Prostate gland (tissue), 2 donors: ENCODE results near the gene NRAP. TPM values are rescaled to one million over a fixed set of nuclear protein-coding genes. Genes with fewer than 3 reads are reported as not detected.

ENCODE experiments used
- DNase-seq: peaks from one replicate; pipeline ENCODE4 v3.0.0-alpha.2; 2019; ENCODE audit warnings: low spot score
- H3K27ac ChIP-seq, 2 donors: fragments of 200-600 bp; sonication (generic); 2 replicates each; pipeline ENCODE4 v1.5.1; 2017 to 2019
- H3K27me3 ChIP-seq: fragments of 200-600 bp; sonication (generic); replicated peaks from 2 replicates; pipeline ENCODE4 v1.5.1; 2019; ENCODE audit not compliant: insufficient read depth
- H3K36me3 ChIP-seq, 2 donors: fragments of 200-600 bp; sonication (generic); 1 replicate in 1 of 2; 2 replicates in 1 of 2; pipeline versions ENCODE4 v1.5.1 to v1.8.1; 2017 to 2019
- H3K4me1 ChIP-seq: fragments of 200-600 bp; sonication (generic); replicated peaks from 2 replicates; pipeline ENCODE4 v1.5.1; 2019
- H3K4me3 ChIP-seq, 2 donors: fragments of 200-600 bp; sonication (generic); 2 replicates each; pipeline ENCODE4 v1.5.1; 2017 to 2019
- H3K9me3 ChIP-seq: fragments of 200-600 bp; sonication (generic); 2 replicates; pipeline ENCODE4 v1.5.1; 2017
- POLR2A ChIP-seq: fragments of 450-650 bp; IDR thresholded peaks from one replicate; pipeline ENCODE4 v1.6.1; 2016; ENCODE audit warnings: antibody characterized with exemption, mild to moderate bottlenecking
- POLR2AphosphoS5 ChIP-seq: sonication (generic); formaldehyde crosslinking; IDR thresholded peaks from one replicate; pipeline ENCODE4 v1.6.1; 2017; ENCODE audit warnings: antibody characterized with exemption
- WGBS: methylation state at CpG from one replicate; pipeline ENCODE4 v1.1.5; 2018; 5-methylcytosine and 5-hydroxymethylcytosine counted together
- intact Hi-C: fragments of 100-400 bp; cut with DNase I; formaldehyde crosslinking; loops from one replicate; pipeline ENCODE4 v1.14.2; 2022
- total RNA-seq, 2 donors: library from RNA; depleted of rRNA; stranded (reverse); fragments of >200 nt; gene quantifications; one replicate each; pipeline ENCODE4 v1.1.0, GENCODE V29; 2016
- TF ChIP-seq, protein P1 (sequence below), 4 experiments: fragments of 200-600 bp in 2 of 4; fragments of 450-650 bp in 2 of 4; sonication (generic) in 2 of 4; IDR thresholded peaks; 1 replicate in 3 of 4; 2 replicates in 1 of 4; pipeline ENCODE4 v1.5.1; 2016 to 2019; ENCODE audit warnings: antibody characterized with exemption in 4 of 4, mild to moderate bottlenecking in 2 of 4, moderate library complexity in 2 of 4

NRAP gene
- total RNA-seq, 2 donors from 2014 or later: 0.85 to 11.2 TPM

DNA sequence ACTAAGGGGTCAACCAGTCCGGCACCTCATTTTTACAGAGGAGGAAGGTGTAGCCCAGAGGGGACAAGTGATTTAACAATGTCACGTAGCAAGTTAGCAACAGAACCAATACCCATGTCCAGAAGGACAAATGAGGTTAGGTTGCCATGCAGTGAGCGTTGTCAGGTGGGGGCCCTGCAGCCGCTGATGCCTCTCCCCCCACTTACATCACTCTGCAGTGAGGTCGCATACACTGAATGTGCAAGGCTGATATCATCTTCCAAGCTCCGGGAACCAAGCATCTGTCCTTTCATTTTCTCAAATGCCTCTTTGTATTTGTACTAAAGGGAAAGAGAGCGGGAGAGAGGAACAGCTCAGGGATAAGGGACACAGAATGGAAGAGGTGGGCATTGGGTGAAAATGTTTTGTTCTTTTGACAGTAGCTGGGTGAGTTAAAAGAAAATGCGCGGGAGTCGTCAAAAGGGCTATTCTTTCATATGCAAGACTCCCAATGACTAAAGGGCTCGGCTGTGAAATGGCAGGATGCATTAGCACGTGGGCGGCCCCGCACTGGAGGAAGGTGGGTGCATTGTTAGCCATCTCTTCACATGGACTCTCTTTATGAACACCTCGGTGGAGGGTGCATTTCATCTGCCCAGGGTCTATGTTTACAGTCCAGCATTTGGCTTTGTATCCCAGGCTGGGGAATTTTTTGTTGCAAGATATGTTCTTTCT lies 49.7 kb downstream of the NRAP start:
- WGBS: 74% methylated on average over 15 of the region's 15 CpGs

DNA sequence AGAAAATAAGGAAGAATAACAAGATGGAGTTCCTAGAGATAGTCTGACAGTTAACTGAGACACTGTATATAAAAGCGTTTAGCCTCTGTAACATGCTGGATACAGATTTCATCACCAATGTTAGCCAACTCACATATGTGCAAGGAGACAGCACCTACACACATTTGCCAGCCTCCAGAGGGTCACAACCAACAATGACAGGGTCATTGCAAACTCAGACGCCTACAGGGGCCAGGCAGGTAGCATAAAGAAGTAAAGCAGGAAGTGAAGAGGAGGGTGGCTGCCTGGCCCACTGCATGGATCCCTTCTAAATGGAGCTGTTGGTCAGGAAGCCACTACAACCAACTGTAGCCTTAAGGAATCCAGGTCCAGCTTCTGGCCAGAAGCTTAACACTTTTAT lies 50.4 kb downstream of the NRAP start:
- Histone ChIP-seq H3K9me3 (no peaks in the 10 kb centered on the region), H3K4me3 (no peak overlapping the region), H3K27ac (no peak overlapping the region), H3K27me3 (no peaks in the 10 kb centered on the region), H3K36me3 (no peaks in the 10 kb centered on the region), H3K4me1 (no peaks in the 10 kb centered on the region)
- WGBS: 92% methylated on average over 2 of the region's 2 CpGs
- DNase-seq: no peak
- intact Hi-C loops: no loop called here
- no peak for TF ChIP-seq POLR2AphosphoS5
- TF ChIP-seq POLR2A: no peak
- TF ChIP-seq, protein P1, sequence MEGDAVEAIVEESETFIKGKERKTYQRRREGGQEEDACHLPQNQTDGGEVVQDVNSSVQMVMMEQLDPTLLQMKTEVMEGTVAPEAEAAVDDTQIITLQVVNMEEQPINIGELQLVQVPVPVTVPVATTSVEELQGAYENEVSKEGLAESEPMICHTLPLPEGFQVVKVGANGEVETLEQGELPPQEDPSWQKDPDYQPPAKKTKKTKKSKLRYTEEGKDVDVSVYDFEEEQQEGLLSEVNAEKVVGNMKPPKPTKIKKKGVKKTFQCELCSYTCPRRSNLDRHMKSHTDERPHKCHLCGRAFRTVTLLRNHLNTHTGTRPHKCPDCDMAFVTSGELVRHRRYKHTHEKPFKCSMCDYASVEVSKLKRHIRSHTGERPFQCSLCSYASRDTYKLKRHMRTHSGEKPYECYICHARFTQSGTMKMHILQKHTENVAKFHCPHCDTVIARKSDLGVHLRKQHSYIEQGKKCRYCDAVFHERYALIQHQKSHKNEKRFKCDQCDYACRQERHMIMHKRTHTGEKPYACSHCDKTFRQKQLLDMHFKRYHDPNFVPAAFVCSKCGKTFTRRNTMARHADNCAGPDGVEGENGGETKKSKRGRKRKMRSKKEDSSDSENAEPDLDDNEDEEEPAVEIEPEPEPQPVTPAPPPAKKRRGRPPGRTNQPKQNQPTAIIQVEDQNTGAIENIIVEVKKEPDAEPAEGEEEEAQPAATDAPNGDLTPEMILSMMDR (IDR thresholded peaks at IDR 0.05): no peak

More for the DNA sequence above, 49.7 kb downstream of the NRAP start:
- Histone ChIP-seq H3K27ac (no peak overlapping the region), H3K27me3 (no peaks in the 10 kb centered on the region), H3K4me1 (no peaks in the 10 kb centered on the region), H3K9me3 (no peaks in the 10 kb centered on the region), H3K4me3 (no peak overlapping the region), H3K36me3 (no peaks in the 10 kb centered on the region)
- intact Hi-C loops: no loop called here
- TF ChIP-seq, protein P1 (IDR thresholded peaks at IDR 0.05): no peak
- no peak for TF ChIP-seq POLR2AphosphoS5
- TF ChIP-seq POLR2A: no peak
- no peak for DNase-seq

DNA sequence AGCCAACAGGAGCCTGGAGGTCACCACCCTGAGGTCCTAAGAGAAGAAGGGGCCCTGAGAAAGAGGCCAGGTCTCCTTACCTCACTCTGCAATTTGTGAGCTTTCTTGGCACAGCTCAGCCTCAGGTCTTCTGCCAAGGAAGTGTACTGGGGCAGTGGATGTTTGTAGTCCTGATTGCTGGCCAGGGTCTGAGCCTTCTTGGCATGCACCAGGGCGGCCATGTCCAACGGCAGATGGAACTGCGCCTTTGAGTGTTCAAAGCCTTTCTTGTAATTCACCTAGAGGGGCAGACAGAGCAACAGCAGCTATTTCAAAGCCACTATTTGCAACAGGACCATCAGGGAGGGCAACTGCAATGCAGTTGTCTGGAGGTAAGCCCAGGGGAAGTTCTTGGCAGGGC lies 51.7 kb downstream of the NRAP start:
- WGBS: 29% methylated on average over 3 of the region's 3 CpGs
- peak; percentile 67 for TF ChIP-seq POLR2AphosphoS5
- TF ChIP-seq, protein P1 (IDR thresholded peaks at IDR 0.05): no peak
- DNase-seq: peak; percentile 74
- no peak overlapping the region for H3K4me3 ChIP-seq
- no peak overlapping the region for H3K27ac ChIP-seq
- no peaks in the 10 kb centered on the region for H3K27me3 ChIP-seq
- no peaks in the 10 kb centered on the region for H3K4me1 ChIP-seq
- intact Hi-C loops: no loop called here
- no peaks in the 10 kb centered on the region for H3K9me3 ChIP-seq
- no peaks in the 10 kb centered on the region for H3K36me3 ChIP-seq

DNA sequence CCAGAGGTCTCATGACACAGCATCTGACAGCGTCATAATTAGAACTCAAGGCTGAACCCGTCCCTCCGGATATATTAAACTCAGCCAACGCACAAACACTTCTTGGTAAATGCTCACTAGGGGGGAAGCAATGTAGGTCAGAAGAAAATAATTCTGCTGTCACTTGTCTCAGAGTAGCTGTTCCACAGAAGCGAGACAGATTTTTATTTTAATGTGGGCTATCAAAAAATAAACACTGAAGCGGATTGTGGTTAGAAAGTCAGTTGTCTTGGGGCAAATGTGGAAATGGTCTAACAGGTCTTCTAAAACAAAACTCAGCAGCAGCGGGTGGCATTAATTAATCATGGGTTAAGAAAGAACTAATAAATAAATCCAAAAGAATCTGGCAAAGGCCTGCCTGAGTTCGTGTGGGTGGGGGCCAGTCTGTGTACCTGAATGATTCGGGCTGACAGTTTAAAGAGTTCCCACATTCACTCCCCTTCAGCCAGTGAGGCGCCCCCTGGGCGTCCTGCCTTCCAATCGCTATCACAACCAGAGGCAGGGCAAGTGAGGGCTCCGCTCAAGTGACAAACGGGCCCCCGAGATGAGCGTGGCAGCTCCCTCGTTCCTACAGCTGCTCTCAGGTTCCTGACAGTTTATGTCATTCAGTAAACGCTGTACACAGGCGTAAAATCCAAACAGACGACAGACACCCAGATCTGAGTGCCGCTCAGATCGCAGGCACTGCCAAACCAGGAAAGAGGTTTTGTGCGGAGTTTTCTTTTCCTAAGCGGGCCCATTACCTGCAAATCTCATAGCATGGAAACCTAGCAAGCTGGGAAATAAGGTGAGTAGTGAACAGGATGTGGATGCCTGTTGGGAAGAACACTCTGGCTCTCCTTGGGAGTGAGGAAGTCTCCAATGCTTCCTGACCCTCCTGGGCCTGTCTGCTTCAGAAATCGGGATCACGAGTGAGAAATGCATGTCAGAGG lies 52.9 kb downstream of the NRAP start:
- Histone ChIP-seq H3K9me3 (no peaks in the 10 kb centered on the region), H3K36me3 (no peaks in the 10 kb centered on the region), H3K27me3 (no peaks in the 10 kb centered on the region), H3K4me1 (no peaks in the 10 kb centered on the region), H3K27ac (peak overlapping the region; percentile 16), H3K4me3 (no peak overlapping the region)
- TF ChIP-seq POLR2A: no peak
- TF ChIP-seq, protein P1 (IDR thresholded peaks at IDR 0.05): no peak
- TF ChIP-seq POLR2AphosphoS5: no peak
- DNase-seq: peak; percentile 22
- 26% methylated on average over 26 of the region's 26 CpGs for WGBS
- intact Hi-C loops: no loop called here
